Measurements from ENCODE around the gene TXNDC15.

TXNDC15 gene

DNA sequence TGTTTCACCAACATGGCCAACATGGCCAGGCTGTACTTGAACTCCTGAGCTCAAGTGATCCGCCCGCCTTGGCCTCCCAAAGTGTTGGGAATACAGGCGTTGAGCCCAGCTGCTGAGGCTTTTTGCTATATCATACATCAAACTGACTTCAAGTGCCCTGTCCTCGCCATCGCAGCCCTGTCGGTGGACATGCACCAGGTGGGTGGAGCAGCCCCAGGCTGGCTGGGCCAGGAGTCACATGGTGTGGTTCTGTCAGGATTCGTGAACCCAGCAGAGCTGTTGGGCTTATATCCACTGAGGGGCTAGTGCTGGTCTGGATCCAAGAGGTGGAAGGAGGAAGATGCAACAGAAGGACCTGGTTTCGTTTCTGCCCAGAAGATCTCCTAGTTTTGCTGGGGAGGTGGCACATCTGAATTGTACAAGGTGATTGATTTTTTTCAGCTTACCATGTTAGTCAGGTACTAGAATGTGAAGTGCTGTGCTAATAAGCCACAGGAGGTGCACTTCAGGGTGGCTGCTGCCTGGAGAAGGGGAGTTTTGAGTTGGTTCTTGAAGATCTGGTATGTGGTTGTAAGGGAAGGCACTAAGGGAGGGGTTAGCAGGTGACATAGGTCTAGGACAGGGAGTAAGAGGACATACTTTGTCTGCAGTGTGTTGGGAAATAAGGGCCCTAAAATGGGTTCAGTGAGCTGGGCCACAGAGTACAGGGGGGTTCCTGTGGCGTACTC lies 46.8 kb downstream of the TXNDC15 start:
- no peak for DNase-seq

- DNase-seq, result no peak
These were observed 58.3 kb downstream of the TXNDC15 start for GRCh38 chr5:134932508-134932907.

GRCh38 chr5:134934202-134934601 lies 60.0 kb downstream of the TXNDC15 start:
- no peak for DNase-seq

GRCh38 chr5:134935711-134936602 lies 61.8 kb downstream of the TXNDC15 start:
- DNase-seq, result no peak

- DNase-seq, result no peak
These were observed 63.4 kb downstream of the TXNDC15 start for GRCh38 chr5:134937526-134937925.

DNA sequence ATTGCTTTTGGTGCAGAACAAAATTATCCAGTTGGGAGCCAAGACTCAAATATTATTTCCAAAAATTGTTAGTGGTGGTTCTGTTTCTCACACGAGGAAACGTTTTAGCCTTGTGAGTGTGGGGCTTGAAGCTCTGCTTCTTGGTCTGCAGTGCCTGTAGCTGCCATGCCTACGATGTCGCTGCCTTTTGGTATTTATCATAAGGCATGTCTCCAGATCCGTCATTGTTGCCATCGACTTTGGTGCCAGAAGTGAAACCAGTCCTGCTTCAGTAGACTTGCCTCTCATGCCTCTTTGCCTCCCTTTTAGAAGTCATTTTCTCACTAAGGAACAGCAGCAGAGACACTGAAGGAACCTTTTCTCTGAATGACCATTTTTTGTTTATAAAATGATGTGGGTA lies 63.9 kb downstream of the TXNDC15 start:
- no peak for DNase-seq

DNA sequence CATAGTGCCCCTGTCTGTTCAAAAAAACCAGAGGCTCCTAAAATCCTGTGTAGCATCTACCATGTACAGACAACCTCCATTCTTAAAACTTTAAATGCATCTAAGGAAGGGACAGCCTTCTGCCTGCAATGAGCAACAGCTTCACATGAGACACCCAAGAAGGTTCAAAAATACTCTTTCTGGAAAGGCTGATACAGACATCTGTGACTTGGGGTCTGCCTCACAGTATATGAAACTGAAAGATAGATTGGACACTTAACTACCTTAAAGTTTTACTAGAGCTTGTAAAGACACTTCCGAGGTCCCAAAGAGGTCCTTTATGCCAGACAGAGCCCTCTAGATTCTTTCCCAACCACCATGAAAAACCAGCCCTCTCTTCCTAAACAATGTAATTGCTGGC lies 65.3 kb downstream of the TXNDC15 start:
- no peak for DNase-seq

DNA sequence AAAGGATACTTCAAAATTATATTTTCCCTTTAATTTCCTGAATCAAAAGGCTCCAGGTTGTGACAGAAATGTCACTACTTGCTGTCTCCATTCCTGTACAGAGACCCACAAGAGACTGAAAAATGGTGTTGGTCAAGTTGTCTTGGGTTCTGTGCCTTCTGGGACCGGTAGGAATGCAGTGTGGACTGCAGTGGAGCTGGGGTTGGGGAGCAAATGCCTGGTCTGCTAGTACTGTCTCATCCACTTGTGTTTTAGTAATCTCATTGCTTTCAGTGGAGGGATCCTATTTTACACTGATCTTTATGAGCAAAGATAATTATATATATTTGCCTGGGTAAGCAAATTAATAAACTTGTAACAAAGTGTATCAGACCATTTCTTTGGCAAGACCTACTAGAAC lies 69.4 kb downstream of the TXNDC15 start:
- DNase-seq, result no peak

- no peak for DNase-seq
These were observed 70.5 kb downstream of the TXNDC15 start for GRCh38 chr5:134944630-134945029.

DNA sequence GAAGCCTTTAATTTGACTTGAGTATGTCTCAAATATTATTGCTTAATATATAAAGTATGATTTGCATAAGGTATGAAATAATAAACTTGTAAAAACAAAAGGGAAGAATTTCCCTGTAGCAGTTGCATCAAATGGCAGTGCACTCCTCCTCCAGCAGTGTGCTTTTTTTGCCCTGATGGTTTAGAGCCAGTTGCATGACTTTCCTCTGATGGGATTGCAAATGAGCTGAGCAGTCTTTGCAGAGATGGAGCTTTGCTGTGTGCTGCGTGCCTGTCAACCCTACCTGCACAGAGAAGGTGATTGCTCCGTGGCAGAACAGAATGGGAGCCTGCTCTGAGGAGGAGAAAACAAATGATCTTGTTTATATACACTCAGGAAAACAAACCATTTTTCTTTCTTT lies 70.9 kb downstream of the TXNDC15 start:
- DNase-seq, result no peak

DNA sequence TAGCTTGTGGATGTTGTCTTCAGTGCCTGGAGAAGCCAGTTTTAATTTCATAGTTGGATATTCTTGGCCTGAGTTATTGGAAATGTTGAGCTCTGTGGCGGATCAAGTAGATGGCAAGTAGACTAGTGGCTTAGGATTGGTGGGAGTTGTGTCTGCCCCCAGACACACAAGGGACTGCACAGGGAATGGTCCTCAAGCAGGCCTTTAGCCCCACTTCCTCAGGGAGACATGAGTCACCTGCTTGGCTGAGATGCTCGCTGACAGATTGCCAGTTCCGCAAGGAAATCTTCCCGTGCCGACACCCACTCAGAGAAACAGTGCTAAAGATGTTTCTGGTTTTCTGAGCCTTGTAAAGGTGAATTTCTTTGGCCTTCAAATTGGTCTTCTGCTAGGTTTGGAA lies 74.7 kb downstream of the TXNDC15 start:
- no peak for DNase-seq

- no peak for DNase-seq
These were observed 75.1 kb downstream of the TXNDC15 start for GRCh38 chr5:134949316-134949715.

Measured in activated effector memory CD4-positive, alpha-beta T cell treated with anti-CD3 and anti-CD28 coated beads, Interleukin-2, amount 50 U/mL, for 16 hours (primary cell).